ENCODE measurements around the gene RBM5. TPM values are rescaled to one million over a fixed set of nuclear protein-coding genes. Genes with fewer than 3 reads are reported as not detected.

Gene RBM5
- total RNA-seq, 2 donors from 2014 or later, result 104 to 114 TPM

DNA sequence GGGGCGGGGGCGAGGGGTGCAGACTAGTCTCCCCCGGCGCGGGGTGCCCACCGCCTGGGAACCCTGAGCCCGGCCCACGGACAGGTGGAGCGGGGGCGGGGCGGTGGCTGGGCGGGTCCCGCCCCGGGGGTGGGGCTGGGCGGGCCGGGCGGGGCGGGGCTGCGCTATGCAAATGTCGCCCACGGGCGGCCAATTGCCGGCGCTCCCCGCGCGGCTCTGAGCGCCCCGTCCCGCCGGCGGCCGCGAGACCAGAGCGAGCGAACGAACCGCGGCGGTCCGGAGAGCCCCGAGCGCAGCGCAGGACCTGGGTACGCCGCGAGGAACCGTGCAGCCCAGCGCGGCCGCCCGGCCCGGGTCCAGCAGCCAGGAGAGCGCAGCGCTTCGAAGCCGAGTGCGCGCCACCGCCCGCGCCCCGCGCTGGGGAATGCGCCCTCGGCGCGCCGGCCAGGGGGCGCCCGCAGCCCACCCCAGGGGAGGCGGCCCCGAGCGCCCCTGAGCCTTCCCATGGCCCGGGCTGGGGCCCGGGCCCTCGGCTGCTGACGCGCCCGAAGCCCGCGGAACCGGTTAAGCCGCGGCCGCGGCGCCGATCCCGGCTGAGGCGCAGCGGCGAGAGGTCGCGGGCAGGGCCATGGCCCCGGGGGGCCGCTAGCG is 66.2 kb downstream of the RBM5 start, which contains the start of gene SEMA3F:
SEMA3F (plus strand) TSS at position 485 of the 651 bp plus-strand sequence. CDS start 4,299 bp downstream, outside the sequence.
- peak; percentile 72 for DNase-seq
- no peaks in the 10 kb centered on the region for H3K36me3 ChIP-seq
- TF ChIP-seq CTCF (IDR thresholded peaks at IDR 0.05), result no peak
- peak within 1 kb of the TSS; percentile 50 for H3K4me3 ChIP-seq
- peak within 1 kb of the TSS; percentile 60 for H3K27ac ChIP-seq
- H3K9me3 ChIP-seq, result no peaks in the 10 kb centered on the region
- no peaks in the 10 kb centered on the region for H3K27me3 ChIP-seq
- peak within 1 kb of the TSS; percentile 70 to 81 for H3K9ac ChIP-seq (ENCODE audit: low read depth in 2 of 2, low read length in 2 of 2)
- H3K4me1 ChIP-seq, result peaks cover 5% of the 10 kb centered on the region
- intact Hi-C loops (cut with DNase I), result no loop called here

DNA sequence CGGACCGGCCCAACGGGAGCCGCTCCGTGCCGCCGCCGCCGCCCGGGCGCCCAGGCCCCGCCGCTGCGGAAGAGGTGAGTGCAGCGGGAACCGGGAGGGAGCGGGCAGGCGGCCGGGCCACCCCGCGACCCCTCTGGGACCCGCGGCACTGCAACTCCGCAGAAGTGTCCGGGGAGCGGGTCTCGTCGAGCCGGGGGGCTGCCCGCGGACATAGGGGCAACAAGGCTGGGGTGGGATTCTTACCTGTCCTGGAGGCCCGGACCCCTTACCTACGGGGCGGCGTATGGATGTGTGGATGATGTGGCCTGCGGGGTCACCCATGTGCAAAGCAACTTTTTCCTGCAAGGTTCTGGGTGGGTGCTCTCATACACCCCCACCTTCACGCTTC is 66.8 kb downstream of the RBM5 start:
- Histone ChIP-seq H3K27me3 (no peaks in the 10 kb centered on the region), H3K9ac (ENCODE audit: low read depth in 2 of 2, low read length in 2 of 2) (peak overlapping the region; percentile 70 to 81), H3K36me3 (no peaks in the 10 kb centered on the region), H3K4me3 (peak overlapping the region; percentile 50), H3K4me1 (peaks cover 10% of the 10 kb centered on the region), H3K27ac (peak overlapping the region; percentile 60), H3K9me3 (no peaks in the 10 kb centered on the region)
- DNase-seq, result no peak
- intact Hi-C loops (cut with DNase I), result no loop called here
- TF ChIP-seq CTCF (IDR thresholded peaks at IDR 0.05), result no peak

DNA sequence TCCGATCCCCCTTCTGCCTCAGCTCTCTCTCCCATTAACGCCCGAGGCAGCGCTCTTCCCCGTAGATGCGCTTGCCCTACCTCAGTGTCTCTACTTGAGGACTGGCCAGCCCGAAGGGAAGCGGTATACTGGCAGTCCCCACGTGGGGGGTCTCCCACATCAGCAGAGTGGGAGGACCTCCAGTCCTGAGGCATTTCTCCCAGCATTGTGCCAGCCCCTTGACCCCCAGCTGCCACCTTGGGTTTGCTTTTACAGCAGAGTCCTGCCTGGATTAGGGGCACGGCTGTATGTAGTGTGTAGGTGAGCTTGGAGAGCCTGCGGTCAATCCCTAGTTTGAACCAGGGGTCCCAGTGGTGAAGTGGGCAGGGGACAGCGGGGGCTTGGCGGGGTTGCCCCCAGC is 67.2 kb downstream of the RBM5 start:
- H3K27ac ChIP-seq, result peak overlapping the region; percentile 60
- peak overlapping the region; percentile 70 to 81 for H3K9ac ChIP-seq (ENCODE audit: low read depth in 2 of 2, low read length in 2 of 2)
- peak overlapping the region; percentile 50 for H3K4me3 ChIP-seq
- no peaks in the 10 kb centered on the region for H3K36me3 ChIP-seq
- H3K9me3 ChIP-seq, result no peaks in the 10 kb centered on the region
- no peak for DNase-seq
- peaks cover 12% of the 10 kb centered on the region for H3K4me1 ChIP-seq
- no peaks in the 10 kb centered on the region for H3K27me3 ChIP-seq
- intact Hi-C loops (cut with DNase I), result no loop called here
- no peak for TF ChIP-seq CTCF (IDR thresholded peaks at IDR 0.05)

GRCh38 chr3:50156549-50157493 is 68.1 kb downstream of the RBM5 start:
- peak; percentile 85 for DNase-seq
- Histone ChIP-seq H3K9ac (ENCODE audit: low read depth in 2 of 2, low read length in 2 of 2) (peak overlapping the region; percentile 70 to 81), H3K4me1 (peaks cover 16% of the 10 kb centered on the region)

More at GRCh38 chr3:50156549-50157493, 68.1 kb downstream of the RBM5 start:
- H3K36me3 ChIP-seq, result no peaks in the 10 kb centered on the region
- H3K27ac ChIP-seq, result peak overlapping the region; percentile 60
- intact Hi-C loops (cut with DNase I), result no loop called here
- H3K4me3 ChIP-seq, result peak overlapping the region; percentile 50
- no peaks in the 10 kb centered on the region for H3K9me3 ChIP-seq
- no peak for TF ChIP-seq CTCF (IDR thresholded peaks at IDR 0.05)
- no peaks in the 10 kb centered on the region for H3K27me3 ChIP-seq
